Posterior cingulate gyrus (tissue), 11 donors: ENCODE results near the gene VSIG2.
"Not testable (repeated sequence)": the region's sequence is repeated elsewhere in the genome, so short reads cannot be mapped to it uniquely, and the experiment has no call there.

Source experiments
- DNase-seq, 10 donors: peaks; one replicate each; pipeline versions ENCODE4 v3.0.0 to v3.0.0-alpha.2; 2020 to 2021; ENCODE audit warnings: mixed read lengths in 3 of 10
- intact Hi-C: fragments of 100-400 bp; cut with DNase I; formaldehyde crosslinking; loops from one replicate; pipeline ENCODE4 v1.15.1; 2023

The VSIG2 gene, protein sequence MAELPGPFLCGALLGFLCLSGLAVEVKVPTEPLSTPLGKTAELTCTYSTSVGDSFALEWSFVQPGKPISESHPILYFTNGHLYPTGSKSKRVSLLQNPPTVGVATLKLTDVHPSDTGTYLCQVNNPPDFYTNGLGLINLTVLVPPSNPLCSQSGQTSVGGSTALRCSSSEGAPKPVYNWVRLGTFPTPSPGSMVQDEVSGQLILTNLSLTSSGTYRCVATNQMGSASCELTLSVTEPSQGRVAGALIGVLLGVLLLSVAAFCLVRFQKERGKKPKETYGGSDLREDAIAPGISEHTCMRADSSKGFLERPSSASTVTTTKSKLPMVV

DNA sequence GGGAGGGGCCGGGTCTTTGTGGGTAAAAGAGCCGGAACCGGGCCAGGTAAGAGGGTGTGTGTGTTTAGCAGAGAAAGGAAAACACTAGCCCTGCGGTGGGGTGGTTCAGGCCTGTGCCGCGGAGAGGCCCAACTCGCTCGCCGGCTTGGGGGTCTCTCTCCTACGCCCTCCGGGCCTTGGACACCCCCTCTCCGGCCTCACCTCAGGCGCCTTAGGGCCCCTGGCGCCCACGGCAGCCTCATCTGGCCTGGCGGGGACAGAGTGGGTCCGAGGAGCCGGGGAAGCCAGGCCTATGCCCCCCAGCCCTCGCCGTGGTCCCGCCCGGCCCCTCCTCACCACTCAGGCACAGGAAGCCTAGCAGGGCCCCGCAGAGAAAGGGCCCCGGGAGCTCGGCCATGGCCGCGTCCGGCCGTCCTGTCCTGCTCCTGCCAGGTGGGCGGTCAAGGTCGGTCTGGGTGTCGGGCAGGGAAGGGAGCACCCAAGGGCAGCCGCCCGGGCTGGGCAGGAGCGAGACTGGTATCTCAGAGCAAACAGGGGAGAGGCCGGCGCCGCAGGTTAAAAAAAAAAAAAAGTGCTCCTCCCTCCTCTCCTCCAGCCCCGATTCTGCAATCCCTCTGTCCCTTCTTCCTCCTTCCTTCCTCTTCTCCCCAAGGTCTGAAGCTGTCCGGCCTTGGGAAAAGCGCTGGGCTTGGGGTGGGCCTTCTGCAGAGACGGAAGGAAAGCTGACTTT lies at the start of gene VSIG2:
VSIG2 (minus strand) TSS at position 515 of the 730 bp plus-strand sequence; CDS start at position 397, 118 bp downstream.
- DNase-seq: peak in 2 of 10 donors; percentile 69 to 82
- intact Hi-C loops: no loop called here

DNA sequence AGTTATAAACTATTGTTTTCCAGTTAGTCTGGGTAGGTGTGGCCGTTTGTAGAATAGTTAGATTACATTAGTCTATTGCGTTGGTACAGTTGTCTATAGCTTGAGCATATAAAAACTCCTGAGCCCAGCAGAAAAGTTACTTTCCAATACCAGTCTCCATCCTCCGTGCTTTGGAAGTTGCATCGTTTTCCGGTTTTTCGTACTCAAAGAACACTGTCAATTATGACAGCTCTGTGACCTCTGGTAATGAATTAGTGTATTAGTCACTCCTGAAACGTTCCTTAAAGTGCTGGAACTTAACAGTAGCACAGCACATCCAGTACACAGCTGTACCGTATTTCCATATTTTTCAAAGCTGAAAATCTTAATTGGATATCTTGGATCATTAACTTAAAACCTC lies 49.0 kb upstream of the VSIG2 start:
- intact Hi-C loops: no loop called here
- no peak for DNase-seq

GRCh38 chr11:124800226-124800929 lies 48.3 kb upstream of the VSIG2 start, which contains the start of gene MSANTD2:
Gene MSANTD2 (minus strand): TSS chr11:124800406. CDS start chr11:124800380, 26 bp downstream.
- peak; percentile 76 to 98 (median 84) for DNase-seq
- intact Hi-C loops: no loop called here

DNA sequence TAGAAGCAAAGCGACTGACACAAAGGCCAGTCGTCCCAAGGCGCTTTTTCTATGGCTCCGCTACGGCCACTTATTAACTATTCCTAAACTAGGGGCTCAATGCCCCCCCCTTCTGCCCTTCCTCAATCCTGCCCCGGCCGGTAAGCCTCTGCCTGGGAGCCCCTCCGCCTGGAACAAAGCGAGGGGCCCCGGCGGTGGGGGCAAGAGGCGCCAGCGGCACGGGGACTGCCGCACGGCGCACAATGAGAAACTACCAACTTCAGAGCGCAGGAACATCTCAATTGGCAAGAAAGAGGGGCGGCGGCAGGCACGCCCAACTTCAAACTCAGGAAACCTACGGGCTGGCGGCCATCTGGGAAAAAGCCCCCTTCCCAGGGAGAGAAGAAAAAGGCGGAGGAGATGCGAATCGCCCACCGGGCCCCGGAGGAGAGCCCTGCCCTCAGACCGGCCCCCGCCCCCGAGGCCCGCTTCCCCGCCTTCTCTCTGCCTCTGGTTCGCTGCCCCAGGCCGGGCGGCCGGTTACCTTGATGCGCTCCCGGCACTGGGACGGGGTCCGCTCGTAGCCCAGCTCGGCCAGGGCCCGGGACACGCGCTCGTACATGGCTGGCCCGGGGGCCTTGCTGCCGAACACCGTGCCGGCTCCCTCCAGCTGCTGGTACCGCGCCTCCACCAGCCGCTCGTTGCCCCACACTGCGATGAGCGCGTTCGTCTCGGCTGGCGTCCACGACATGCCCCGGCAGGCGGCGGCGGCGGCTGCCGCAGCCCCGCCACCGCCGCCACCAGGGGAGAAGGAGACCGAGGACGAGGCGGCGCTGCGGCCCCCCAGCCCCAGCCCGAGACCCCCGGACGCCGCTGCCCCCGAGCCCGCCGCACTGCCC lies 47.5 kb upstream of the VSIG2 start:
- DNase-seq: peak in 9 of 10 donors; percentile 11 to 88 (median 27)
- intact Hi-C loops: no loop called here

DNA sequence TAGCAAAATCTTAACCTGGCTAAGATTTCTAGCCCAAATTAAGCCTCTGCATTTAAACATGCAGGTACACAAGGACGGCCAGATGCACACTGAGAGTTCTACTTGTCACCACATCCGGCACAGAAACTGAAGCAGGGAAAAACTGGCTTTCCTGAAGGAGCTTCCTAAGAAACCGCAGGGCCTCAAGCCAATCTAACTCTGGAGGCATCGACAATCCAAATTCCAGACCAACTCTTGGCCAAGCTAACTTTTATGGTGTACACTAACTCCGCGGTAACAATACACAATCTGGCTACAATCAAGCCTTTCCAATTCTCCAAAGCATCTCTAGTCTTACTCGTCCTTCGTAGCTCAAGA lies 46.9 kb upstream of the VSIG2 start:
- no peak for DNase-seq
- intact Hi-C loops: no loop called here

GRCh38 chr11:124796312-124796711 lies 44.3 kb upstream of the VSIG2 start:
- intact Hi-C loops: no loop called here
- no peak for DNase-seq

- intact Hi-C loops: no loop called here
- DNase-seq: no peak
Measured at GRCh38 chr11:124793466-124794278, 41.6 kb upstream of the VSIG2 start.

DNA sequence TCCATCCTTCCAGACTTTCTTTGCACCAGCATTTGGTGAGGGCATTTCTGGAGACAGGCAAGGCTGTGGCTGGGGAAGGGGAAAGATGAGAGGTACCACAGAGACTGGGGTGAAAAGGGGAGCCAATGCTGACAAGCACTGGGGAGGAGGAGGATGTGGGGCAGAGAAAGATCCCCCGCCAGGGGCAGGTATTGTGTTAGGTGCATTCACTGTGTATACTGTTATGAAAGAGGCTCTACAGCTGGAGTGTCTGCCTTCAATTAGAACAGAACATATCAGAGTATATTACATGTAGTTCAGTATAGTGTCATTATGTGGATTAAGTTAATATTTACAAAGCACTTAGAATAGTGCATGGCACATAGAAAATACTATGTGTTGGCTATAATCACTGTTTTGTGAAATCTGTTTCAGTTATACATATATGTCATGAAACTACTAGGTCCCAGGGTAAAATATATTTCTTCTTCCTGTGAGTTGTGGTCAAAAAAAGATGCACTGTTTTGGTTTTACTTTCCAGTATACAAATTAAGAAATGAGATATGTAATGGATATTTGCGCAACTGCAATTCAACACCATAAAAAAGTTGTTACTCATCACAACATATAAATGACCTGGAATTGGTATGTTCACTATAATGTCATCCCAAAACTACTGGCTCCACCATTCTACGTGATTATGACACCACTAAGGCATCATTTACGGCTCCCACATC lies 39.7 kb upstream of the VSIG2 start:
- intact Hi-C loops: no loop called here

DNA sequence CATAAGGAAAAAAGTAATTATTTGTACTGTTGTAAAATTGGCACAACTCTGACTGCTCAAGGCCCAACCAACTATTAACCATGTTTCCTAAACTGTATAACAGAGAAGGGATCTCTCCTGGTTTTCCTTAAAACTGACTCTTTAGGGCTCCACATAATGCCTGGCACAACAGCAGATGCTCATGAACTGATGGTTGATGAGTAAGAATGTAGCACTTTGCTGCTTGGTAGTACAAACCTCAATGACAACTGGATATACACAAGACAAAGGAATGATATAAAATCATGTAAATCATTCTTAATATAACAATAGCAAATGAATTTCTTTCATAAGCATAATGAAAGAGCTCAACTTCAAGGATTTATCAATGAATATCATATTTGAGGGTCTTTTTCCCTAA lies 36.5 kb upstream of the VSIG2 start:
- intact Hi-C loops: no loop called here
- no peak for DNase-seq

More for the DNA sequence above, 39.7 kb upstream of the VSIG2 start:
- DNase-seq: no peak

DNA sequence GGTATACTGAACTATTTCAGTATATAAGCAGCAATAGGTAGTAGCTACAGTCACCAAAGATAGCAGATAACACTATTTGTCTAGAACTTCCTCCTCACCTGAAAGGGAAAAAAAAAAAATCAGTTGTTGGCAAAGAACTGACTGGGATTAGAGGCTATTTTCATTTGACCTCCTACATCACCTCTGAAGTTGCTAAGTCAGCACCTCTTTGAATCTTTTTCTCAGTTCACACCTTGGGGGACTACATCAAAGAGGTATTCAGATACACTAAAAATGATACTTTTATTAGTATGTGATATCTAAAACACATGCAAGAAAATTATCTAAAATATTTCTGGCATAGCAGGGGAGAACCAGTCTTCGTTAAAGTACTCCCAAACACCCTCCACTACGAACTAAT lies 32.0 kb upstream of the VSIG2 start:
- intact Hi-C loops: no loop called here

DNA sequence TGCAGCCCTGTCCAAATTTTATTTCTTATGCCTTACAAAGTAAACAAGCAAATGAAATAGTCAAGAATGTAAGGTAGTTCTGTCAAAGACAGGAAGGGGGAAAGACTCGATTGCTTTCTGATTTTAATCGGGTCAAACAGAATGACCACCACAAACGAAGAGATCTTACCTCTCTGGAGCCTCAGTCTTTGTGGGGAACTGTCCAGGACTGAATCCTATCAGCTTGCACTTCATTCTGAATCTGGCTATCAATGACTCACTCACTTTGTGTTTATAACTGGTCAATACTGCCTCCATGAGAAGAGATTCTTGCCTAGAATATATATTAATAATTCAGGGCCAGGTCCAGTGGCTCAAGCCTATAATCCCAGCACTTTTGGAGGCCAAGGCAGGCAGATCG lies 30.9 kb upstream of the VSIG2 start:
- intact Hi-C loops: no loop called here
- no peak for DNase-seq

More for the DNA sequence above, 32.0 kb upstream of the VSIG2 start:
- no peak for DNase-seq

DNA sequence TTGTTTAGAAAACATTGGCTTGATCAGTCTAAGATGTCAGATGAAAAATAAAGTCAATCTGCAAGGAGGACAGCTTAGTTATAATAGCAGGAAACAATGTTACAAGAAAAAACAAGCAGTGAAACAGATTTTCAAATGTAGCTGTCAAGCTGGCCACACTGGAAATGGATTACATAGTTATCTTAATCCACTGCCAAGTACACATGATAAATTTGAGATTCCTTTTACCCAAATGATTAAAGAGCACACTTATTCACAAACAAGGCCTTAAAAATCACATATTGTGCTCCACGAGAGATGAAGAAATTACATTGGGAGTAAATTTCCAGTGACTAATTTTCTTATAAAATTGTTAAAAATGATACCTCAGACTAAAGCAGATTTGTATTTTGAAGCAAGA lies 27.5 kb upstream of the VSIG2 start:
- intact Hi-C loops: no loop called here
- DNase-seq: no peak

GRCh38 chr11:124778281-124778680 lies 26.2 kb upstream of the VSIG2 start:
- intact Hi-C loops: no loop called here

DNA sequence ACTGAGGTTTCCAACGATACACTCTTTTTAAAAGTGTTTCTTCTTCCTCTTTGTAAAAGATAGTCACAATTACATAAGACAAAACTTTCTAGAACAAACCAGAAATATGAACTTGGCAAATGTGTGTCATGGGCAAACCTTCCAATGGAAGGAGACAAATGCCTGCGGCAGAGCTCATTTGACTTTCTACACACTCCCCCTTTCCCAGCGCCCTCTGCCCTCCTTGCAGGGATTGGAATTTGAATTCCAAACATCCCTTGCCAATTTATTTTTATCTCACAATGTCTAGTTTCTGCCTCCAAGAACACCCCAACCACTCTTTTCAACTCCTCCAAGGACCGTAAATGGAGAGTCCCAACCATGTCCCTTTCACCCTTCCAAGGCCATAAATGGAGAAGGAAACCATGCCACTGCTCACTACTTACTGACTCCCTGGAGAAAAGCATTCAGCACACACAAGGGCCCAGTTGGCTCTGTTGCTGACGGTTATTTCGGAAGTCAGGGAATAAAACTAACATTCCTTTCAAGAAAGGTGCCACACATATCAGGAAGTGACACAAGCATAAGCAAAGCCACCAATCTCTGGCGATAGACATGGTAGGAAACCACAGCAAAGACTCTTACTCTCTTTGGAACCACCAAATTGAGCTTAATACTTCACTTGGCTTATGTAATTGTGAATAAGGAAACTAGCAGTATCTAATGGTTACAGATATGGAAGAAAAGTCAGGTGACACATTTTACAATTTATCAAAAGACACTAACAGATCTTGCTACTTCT lies 25.0 kb upstream of the VSIG2 start:
- no peak for DNase-seq
- intact Hi-C loops: no loop called here

More at GRCh38 chr11:124778281-124778680, 26.2 kb upstream of the VSIG2 start:
- DNase-seq: no peak

GRCh38 chr11:124770959-124771358 lies 18.9 kb upstream of the VSIG2 start:
- intact Hi-C loops, DNase-seq: not testable (repeated sequence)

GRCh38 chr11:124769806-124770774 lies 18.0 kb upstream of the VSIG2 start:
- intact Hi-C loops: loop anchor here (10.0 kb wide), 1 partner anchor 365 kb away; no protein-coding TSS in a partner anchor
- no peak for DNase-seq

GRCh38 chr11:124768914-124769313 lies 16.9 kb upstream of the VSIG2 start:
- DNase-seq: no peak
- intact Hi-C loops: loop anchor here (10.0 kb wide), 1 partner anchor 364 kb away; no protein-coding TSS in a partner anchor
